H1 (cell line): ENCODE data around the gene CPPED1. TPM values are rescaled to one million over a fixed set of nuclear protein-coding genes. Genes with fewer than 3 reads are reported as not detected.

ENCODE experiments used
- CTCF ChIA-PET: fragments of 300-600 bp; sonication (Branson Sonifier 250); formaldehyde crosslinking; loops from one replicate; lab custom pipeline; 2021; ENCODE audit not compliant: partially characterized antibody; lab: Charles Lee
- POLR2A ChIA-PET: fragments of 300-600 bp; sonication (Branson Sonifier 250); formaldehyde crosslinking; loops from one replicate; lab custom pipeline; 2021; ENCODE audit warnings: inconsistent platforms; ENCODE audit not compliant: partially characterized antibody; lab: Charles Lee
- DNase-seq, 2 experiments: peaks; one replicate each; pipeline versions ENCODE4 v3.0.0 to v3.0.0-alpha.2; 2010 to 2022; ENCODE audit warnings: low spot score in 2 of 2, low read depth in 1 of 2, mixed read lengths in 1 of 2
- FAIRE-seq: peaks from 2 replicates; lab custom pipeline; 2011; peaks lifted over from hg19 to GRCh38; lab: Jason Lieb, UNC
- H2AFZ ChIP-seq: 2 replicates; pipeline ENCODE4 v1.8.1; 2012; ENCODE audit warnings: low read length, inconsistent platforms
- H2AK5ac ChIP-seq: 2 replicates; pipeline ENCODE4 v1.6.1; 2013; ENCODE audit warnings: low read depth, low read length
- H2BK120ac ChIP-seq: replicated peaks from 2 replicates; pipeline ENCODE3; 2013; ENCODE audit warnings: low read depth, low read length, inconsistent platforms
- H2BK12ac ChIP-seq: 2 replicates; pipeline ENCODE4 v1.6.1; 2013; ENCODE audit warnings: low read depth, low read length
- H2BK15ac ChIP-seq: 2 replicates; pipeline ENCODE4 v1.6.1; 2013; ENCODE audit warnings: low read length
- H2BK20ac ChIP-seq: 2 replicates; pipeline ENCODE4 v1.6.1; 2013; ENCODE audit warnings: low read length
- H2BK5ac ChIP-seq: 2 replicates; pipeline ENCODE4 v1.6.1; 2013; ENCODE audit warnings: low read depth, low read length
- H3K14ac ChIP-seq: 2 replicates; pipeline ENCODE4 v1.6.1; 2013; ENCODE audit warnings: inconsistent platforms; ENCODE audit not compliant: insufficient read length
- H3K18ac ChIP-seq: 2 replicates; pipeline ENCODE4 v1.6.1; 2013; ENCODE audit warnings: low read length; ENCODE audit errors: extremely low read depth
- H3K23ac ChIP-seq: 2 replicates; pipeline ENCODE4 v1.6.1; 2013; ENCODE audit warnings: inconsistent platforms; ENCODE audit not compliant: insufficient read length
- H3K23me2 ChIP-seq: 2 replicates; pipeline ENCODE4 v1.6.1; 2013; ENCODE audit warnings: low read depth, low read length
- H3K27ac ChIP-seq: 2 replicates; pipeline ENCODE4 v1.6.1; 2011; ENCODE audit warnings: low read depth, low read length, inconsistent platforms
- H3K27me3 ChIP-seq, 4 experiments: replicated peaks in 1 of 4; 1 replicate in 1 of 4; 2 replicates in 3 of 4; pipeline versions ENCODE4 v1.6.1 to v1.8.1; 2011 to 2013; ENCODE audit warnings: low read length in 3 of 4, mild to moderate bottlenecking in 3 of 4, inconsistent platforms in 2 of 4, mixed read lengths in 2 of 4, moderate library complexity in 1 of 4; ENCODE audit not compliant: control insufficient read depth in 3 of 4, insufficient read depth in 3 of 4; ENCODE audit errors: extremely low read depth in 1 of 4
- H3K36me3 ChIP-seq, 4 experiments: 2 replicates each; pipeline versions ENCODE4 v1.6.1 to v1.8.1; 2011 to 2013; ENCODE audit warnings: mild to moderate bottlenecking in 4 of 4, low read length in 3 of 4, moderate library complexity in 2 of 4, control low read depth in 1 of 4, inconsistent platforms in 1 of 4; ENCODE audit not compliant: insufficient read depth in 4 of 4, control insufficient read depth in 2 of 4
- H3K4ac ChIP-seq: replicated peaks from 2 replicates; pipeline ENCODE3; 2013; ENCODE audit warnings: low read length, low read depth, mixed read lengths, inconsistent platforms; ENCODE audit not compliant: insufficient read length
- H3K4me1 ChIP-seq, 4 experiments: replicated peaks in 1 of 4; 1 replicate in 1 of 4; 2 replicates in 3 of 4; pipeline versions ENCODE4 v1.6.1 to v1.8.1; 2011 to 2013; ENCODE audit warnings: low read length in 3 of 4, inconsistent platforms in 2 of 4, mixed read lengths in 1 of 4; ENCODE audit not compliant: insufficient read depth in 4 of 4, control insufficient read depth in 3 of 4
- H3K4me2 ChIP-seq, 2 experiments: 2 replicates each; pipeline versions ENCODE4 v1.6.1 to v1.8.1; 2011 to 2013; ENCODE audit warnings: low read depth in 2 of 2, low read length in 2 of 2, control low read depth in 1 of 2, inconsistent platforms in 1 of 2, mild to moderate bottlenecking in 1 of 2; ENCODE audit not compliant: insufficient read depth in 1 of 2
- H3K4me3 ChIP-seq, 4 experiments: fragments of 200-600, 300-600 bp in 1 of 4; sonication (generic), shearing (Covaris generic), sonication (Bioruptor Twin) in 1 of 4; 2 replicates each; pipeline versions ENCODE4 v1.5.1 to v1.8.1; 2011 to 2016; ENCODE audit warnings: low read length in 4 of 4, low read depth in 3 of 4, control low read depth in 2 of 4, inconsistent platforms in 2 of 4, mild to moderate bottlenecking in 2 of 4, mixed read lengths in 1 of 4, moderate library complexity in 1 of 4; ENCODE audit not compliant: insufficient read depth in 2 of 4; ENCODE audit errors: extremely low read depth in 1 of 4
- H3K56ac ChIP-seq: replicated peaks from 2 replicates; pipeline ENCODE3; 2013; ENCODE audit warnings: low read depth, mild to moderate bottlenecking, mixed read lengths, low read length, inconsistent platforms; ENCODE audit not compliant: insufficient read length
- H3K79me1 ChIP-seq: 2 replicates; pipeline ENCODE4 v1.6.1; 2013; ENCODE audit warnings: low read depth, low read length, control low read depth
- H3K79me2 ChIP-seq, 2 experiments: 2 replicates each; pipeline versions ENCODE4 v1.6.1 to v1.8.1; 2012 to 2013; ENCODE audit warnings: low read length in 2 of 2, mild to moderate bottlenecking in 2 of 2, inconsistent platforms in 1 of 2; ENCODE audit not compliant: insufficient read depth in 2 of 2, control insufficient read depth in 1 of 2
- H3K9ac ChIP-seq, 4 experiments: replicated peaks in 1 of 4; 1 replicate in 1 of 4; 2 replicates in 3 of 4; pipeline versions ENCODE4 v1.6.1 to v1.8.1; 2011 to 2013; ENCODE audit warnings: low read depth in 3 of 4, low read length in 3 of 4, control low read depth in 2 of 4, mild to moderate bottlenecking in 2 of 4, moderate library complexity in 2 of 4, inconsistent platforms in 1 of 4; ENCODE audit errors: extremely low read depth in 1 of 4
- H3K9me3 ChIP-seq, 2 experiments: 2 replicates each; pipeline versions ENCODE4 v1.6.1 to v1.8.1; 2012 to 2013; ENCODE audit warnings: mild to moderate bottlenecking in 2 of 2, moderate library complexity in 2 of 2, control low read depth in 1 of 2, inconsistent platforms in 1 of 2, low read depth in 1 of 2, low read length in 1 of 2, mixed read lengths in 1 of 2; ENCODE audit not compliant: insufficient read depth in 2 of 2
- H4K20me1 ChIP-seq, 2 experiments: replicated peaks in 1 of 2; 2 replicates each; pipeline versions ENCODE3 to v1.8.1; 2011 to 2013; ENCODE audit warnings: inconsistent platforms in 2 of 2, low read length in 2 of 2, mild to moderate bottlenecking in 1 of 2; ENCODE audit not compliant: insufficient read depth in 2 of 2, control insufficient read depth in 1 of 2
- H4K5ac ChIP-seq: 2 replicates; pipeline ENCODE4 v1.6.1; 2013; ENCODE audit warnings: low read length, low read depth, mixed read lengths, inconsistent platforms; ENCODE audit not compliant: insufficient read length
- H4K8ac ChIP-seq: 2 replicates; pipeline ENCODE4 v1.8.0; 2013; ENCODE audit warnings: mild to moderate bottlenecking, moderate library complexity, low read length, inconsistent platforms; ENCODE audit not compliant: insufficient read depth; ENCODE audit errors: extremely low read depth
- H4K91ac ChIP-seq: replicated peaks from 2 replicates; pipeline ENCODE3; 2013; ENCODE audit warnings: low read length, mixed read lengths, inconsistent platforms; ENCODE audit not compliant: insufficient read length
- CBX5 ChIP-seq: fragments of 300-800, 300-1000 bp; sonication (generic); IDR thresholded peaks from 2 replicates; pipeline ENCODE4 v1.7.1; 2016; ENCODE audit warnings: antibody characterized with exemption, low read length, low read depth
- CEBPB ChIP-seq: IDR thresholded peaks from 2 replicates; pipeline ENCODE4 v1.6.1; 2012; ENCODE audit warnings: low read depth, low read length
- CHD1 ChIP-seq: IDR thresholded peaks from 2 replicates; pipeline ENCODE4 v1.6.1; 2012; ENCODE audit warnings: low read depth, low read length, improper control_type of control experiment
- CREB1 ChIP-seq: IDR thresholded peaks from 2 replicates; pipeline ENCODE4 v1.6.1; 2012; ENCODE audit warnings: inconsistent platforms
- GABPA ChIP-seq: IDR thresholded peaks from 2 replicates; pipeline ENCODE4 v1.6.1; 2011; ENCODE audit warnings: mild to moderate bottlenecking, low read length, moderate library complexity, borderline replicate concordance; ENCODE audit not compliant: insufficient read depth
- JUN ChIP-seq: IDR thresholded peaks from 2 replicates; pipeline ENCODE4 v1.6.1; 2011; ENCODE audit warnings: low read depth, mild to moderate bottlenecking, improper control_type of control experiment, low read length
- MAFK ChIP-seq: IDR thresholded peaks from 2 replicates; pipeline ENCODE4 v1.6.1; 2012; ENCODE audit warnings: low read depth, mild to moderate bottlenecking, improper control_type of control experiment, low read length
- POLR2AphosphoS5 ChIP-seq: IDR thresholded peaks from 2 replicates; pipeline ENCODE4 v1.6.1; 2011; ENCODE audit warnings: low read depth, low read length
- POU5F1 ChIP-seq: IDR thresholded peaks from 2 replicates; pipeline ENCODE4 v1.6.1; 2011; ENCODE audit warnings: low read depth, mild to moderate bottlenecking, low read length, moderate library complexity
- RNF2 ChIP-seq: fragments of 200-900, 300-1000 bp; sonication (generic); IDR thresholded peaks from 2 replicates; pipeline ENCODE4 v1.7.1; 2016; ENCODE audit warnings: borderline replicate concordance, low read depth, mild to moderate bottlenecking, antibody characterized with exemption, low read length; ENCODE audit not compliant: poor library complexity, severe bottlenecking; ENCODE audit errors: missing control alignments
- RXRA ChIP-seq: IDR thresholded peaks from 2 replicates; pipeline ENCODE4 v1.6.1; 2011; ENCODE audit warnings: low read depth, mild to moderate bottlenecking, low read length, moderate library complexity; ENCODE audit not compliant: insufficient read depth
- SUZ12 ChIP-seq: fragments of 200-600 bp; sonication (generic); IDR thresholded peaks from 2 replicates; pipeline ENCODE4 v1.6.1; 2012; ENCODE audit warnings: mild to moderate bottlenecking, inconsistent platforms, low read length, moderate library complexity, mixed read lengths
- TAF1 ChIP-seq: IDR thresholded peaks from 2 replicates; pipeline ENCODE4 v1.6.1; 2011; ENCODE audit warnings: mild to moderate bottlenecking, low read depth, low read length
- TCF12 ChIP-seq: IDR thresholded peaks from 2 replicates; pipeline ENCODE4 v1.6.1; 2011; ENCODE audit warnings: low read depth, mild to moderate bottlenecking, low read length
- TEAD4 ChIP-seq: IDR thresholded peaks from 2 replicates; pipeline ENCODE4 v1.6.1; 2012; ENCODE audit warnings: low read depth, low read length, inconsistent platforms, mixed read lengths
- ZNF274 ChIP-seq: IDR thresholded peaks from 2 replicates; pipeline ENCODE4 v1.7.0; 2012; ENCODE audit warnings: low read length, borderline replicate concordance; ENCODE audit errors: extremely low read depth
- WGBS, 2 experiments: shearing (Covaris generic) in 1 of 2; methylation state at CpG; one replicate each; pipeline versions ENCODE4 v1.1.6 to v1.1.7; 2013 to 2015; ENCODE audit warnings: low lambda C conversion rate in 2 of 2, mixed read lengths in 2 of 2, inconsistent platforms in 1 of 2, low coverage in 1 of 2, missing lambda C conversion rate in 1 of 2; ENCODE audit not compliant: insufficient replicate concordance in 2 of 2, insufficient coverage in 1 of 2, insufficient read length in 1 of 2; ENCODE audit errors: extremely low coverage in 1 of 2, missing lambda C conversion rate in 1 of 2; 5-methylcytosine and 5-hydroxymethylcytosine counted together
- polyA plus RNA-seq, 7 experiments: library from polyadenylated mRNA; depleted of rRNA in 3 of 7; stranded (reverse) in 5 of 7; unstranded in 2 of 7; fragments of >200 nt in 5 of 7; fragments of 200-250 nt in 2 of 7; gene quantifications; 1 replicate in 5 of 7; 2 replicates in 1 of 7; 4 replicates in 1 of 7; pipeline versions ENCODE4 v1.2.1 to v1.2.3, GENCODE V29; 2011 to 2013; ENCODE audit warnings: missing spikeins in 2 of 7, mixed read lengths in 2 of 7
- total RNA-seq: library from RNA; stranded (reverse); fragmentation: NEBNext Ultra II Directional; extraction: Animal tissue kit (Norgen Biotek cat#: 25700); gene quantifications from 2 replicates; pipeline ENCODE4 v1.2.1, GENCODE V29; 2021

Gene CPPED1
- total and polyA plus RNA-seq, 2 of the 8 experiments (the other 6 are each of a cell fraction or from before 2014, with no cell fraction given) = 3.5 to 11.2 TPM

- ChIA-PET CTCF (interaction anchor here (1.1 kb wide), 1 partner anchor 21 kb away, joined by 3 read pairs; no protein-coding TSS in a partner anchor), POLR2A (interaction anchor here (0.6 kb wide), 1 partner anchor 269 kb away, joined by 3 read pairs; no protein-coding TSS in a partner anchor)
- FAIRE-seq = no peak
- Histone ChIP-seq H3K4me2 (no peak overlapping the region), H2BK15ac (no peak overlapping the region), H3K27me3 (no peaks in the 10 kb centered on the region), H4K8ac (no peak overlapping the region), H4K91ac (no peak overlapping the region), H3K4me1 (peaks cover 0 to 6% (median 0%) of the 10 kb centered on the region in 4 experiments; a peak in 1 of 7 replicates), H2BK12ac (no peak overlapping the region), H2BK20ac (no peak overlapping the region), H2BK5ac (no peak overlapping the region), H3K23me2 (no peaks in the 10 kb centered on the region), H2AFZ (no peak overlapping the region), H2BK120ac (no peak overlapping the region), H3K27ac (no peak overlapping the region), H4K5ac (no peak overlapping the region), H3K79me1 (no peaks in the 10 kb centered on the region), H3K23ac (no peak overlapping the region), H3K9me3 (peaks cover 7 to 10% of the 10 kb centered on the region in 2 experiments; a peak in 3 of 4 replicates), H3K36me3 (no peaks in the 10 kb centered on the region), H3K14ac (no peak overlapping the region), H3K4ac (no peak overlapping the region), H3K56ac (no peak overlapping the region), H3K9ac (no peak overlapping the region), H4K20me1 (no peaks in the 10 kb centered on the region), H2AK5ac (no peak overlapping the region), H3K18ac (no peak overlapping the region), H3K4me3 (no peak overlapping the region), H3K79me2 (no peaks in the 10 kb centered on the region)
- DNase-seq = no peak
- WGBS, 2 experiments = 91% methylated on average over 4 of the region's 4 CpGs; no CpG with 5 or more reads in 1 of the 2 experiments
- TF ChIP-seq MAFK (no peak), CHD1 (no peak), POLR2AphosphoS5 (no peak), CREB1 (no peak), RNF2 (no peak), RXRA (no peak), JUN (no peak), TCF12 (no peak), SUZ12 (no peak), TEAD4 (no peak), TAF1 (no peak), POU5F1 (no peak), ZNF274 (no peak), CBX5 (no peak), CEBPB (no peak), GABPA (no peak)
Measured at GRCh38 chr16:12729448-12729847, 74.2 kb downstream of the CPPED1 start.
